Measurements from ENCODE around the gene RAD18.

RAD18 gene

GRCh38 chr3:8856721-8857120 is 106.6 kb downstream of the RAD18 start:
- no peak for DNase-seq

GRCh38 chr3:8856071-8856470 is 107.2 kb downstream of the RAD18 start:
- DNase-seq = no peak

- DNase-seq = no peak
Observed at GRCh38 chr3:8854656-8855055, 108.6 kb downstream of the RAD18 start.

- no peak for DNase-seq
Observed at GRCh38 chr3:8853081-8853480, 110.2 kb downstream of the RAD18 start.

GRCh38 chr3:8852511-8852910 is 110.8 kb downstream of the RAD18 start:
- DNase-seq = no peak

- DNase-seq = no peak
Observed at GRCh38 chr3:8851703-8852102, 111.6 kb downstream of the RAD18 start.

GRCh38 chr3:8848696-8849131 is 114.6 kb downstream of the RAD18 start:
- DNase-seq = no peak

GRCh38 chr3:8847317-8847716 is 116.0 kb downstream of the RAD18 start:
- DNase-seq = no peak

GRCh38 chr3:8846176-8846575 is 117.1 kb downstream of the RAD18 start:
- no peak for DNase-seq

- DNase-seq = no peak
Observed at GRCh38 chr3:8845641-8846040, 117.6 kb downstream of the RAD18 start.

GRCh38 chr3:8843347-8843746 is 119.9 kb downstream of the RAD18 start:
- DNase-seq = no peak

- DNase-seq = no peak
Observed at GRCh38 chr3:8842293-8842692, 121.0 kb downstream of the RAD18 start.

GRCh38 chr3:8841472-8841871 is 121.8 kb downstream of the RAD18 start:
- DNase-seq = no peak

GRCh38 chr3:8840556-8840955 is 122.7 kb downstream of the RAD18 start:
- DNase-seq = no peak

- DNase-seq = no peak
Observed at GRCh38 chr3:8839607-8840325, 123.5 kb downstream of the RAD18 start.

GRCh38 chr3:8838765-8839423 is 124.4 kb downstream of the RAD18 start:
- no peak for DNase-seq

- no peak for DNase-seq
Observed at GRCh38 chr3:8838234-8838633, 125.0 kb downstream of the RAD18 start.

- DNase-seq = no peak
Observed at GRCh38 chr3:8837162-8837561, 126.1 kb downstream of the RAD18 start.

- no peak for DNase-seq
Observed at GRCh38 chr3:8836096-8836495, 127.2 kb downstream of the RAD18 start.

GRCh38 chr3:8835385-8835784 is 127.9 kb downstream of the RAD18 start:
- DNase-seq = no peak

- no peak for DNase-seq
Observed at GRCh38 chr3:8834974-8835373, 128.3 kb downstream of the RAD18 start.

- DNase-seq = no peak
Observed at GRCh38 chr3:8827641-8828040, 135.6 kb downstream of the RAD18 start.

All from DMS 273 treated with DMSO at 0.1 percent for 48 hours (cell line).